ENCODE data around the gene ZFYVE9.
"Not testable (repeated sequence)": the region's sequence is repeated elsewhere in the genome, so short reads cannot be mapped to it uniquely, and the experiment has no call there.

ZFYVE9 gene

DNA sequence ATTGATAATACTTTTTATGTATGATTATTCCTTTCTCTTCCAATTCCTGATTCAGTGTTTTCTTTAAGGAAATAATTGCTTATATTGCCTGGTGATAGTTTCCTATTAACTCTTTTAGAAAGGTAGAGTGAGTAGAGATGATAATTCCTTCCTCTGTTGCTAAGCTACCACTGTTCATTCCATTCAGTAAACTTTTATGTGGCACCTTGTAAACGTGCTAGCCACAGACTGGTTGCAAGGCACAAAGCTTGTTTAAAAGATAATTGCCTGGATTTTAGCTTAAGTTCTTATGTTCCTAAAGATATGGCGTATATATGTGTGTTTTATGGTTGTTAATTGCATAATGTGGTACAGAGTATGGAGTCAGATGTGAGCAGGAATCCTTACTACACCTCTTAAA is 3.2 kb downstream of the ZFYVE9 start:
- no peak for DNase-seq (ENCODE audit: low spot score)

DNA sequence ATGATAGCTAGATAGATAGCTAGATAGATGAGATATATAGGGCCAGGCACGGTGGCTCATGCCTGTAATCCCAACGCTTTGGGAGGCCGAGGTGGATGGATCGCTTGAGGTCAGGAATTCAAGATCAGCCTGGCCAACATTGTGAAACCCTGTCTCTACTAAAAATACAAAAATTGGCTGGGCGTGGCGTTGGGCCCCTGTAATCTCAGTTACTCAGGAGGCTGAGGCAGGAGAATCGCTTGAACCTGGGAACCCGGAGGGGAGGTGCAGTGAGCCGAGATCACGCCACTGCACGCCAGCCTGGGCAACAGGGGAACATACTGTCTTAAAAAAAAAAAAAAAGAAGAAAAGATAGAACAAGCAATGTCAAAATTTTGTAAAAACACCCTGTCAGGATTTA is 8.6 kb downstream of the ZFYVE9 start:
- DNase-seq (ENCODE audit: low spot score) = not testable (repeated sequence)

GRCh38 chr1:52150946-52151345 is 9.1 kb downstream of the ZFYVE9 start:
- no peak for DNase-seq (ENCODE audit: low spot score)

- DNase-seq (ENCODE audit: low spot score) = no peak
Measured at GRCh38 chr1:52152572-52152971, 10.7 kb downstream of the ZFYVE9 start.

DNA sequence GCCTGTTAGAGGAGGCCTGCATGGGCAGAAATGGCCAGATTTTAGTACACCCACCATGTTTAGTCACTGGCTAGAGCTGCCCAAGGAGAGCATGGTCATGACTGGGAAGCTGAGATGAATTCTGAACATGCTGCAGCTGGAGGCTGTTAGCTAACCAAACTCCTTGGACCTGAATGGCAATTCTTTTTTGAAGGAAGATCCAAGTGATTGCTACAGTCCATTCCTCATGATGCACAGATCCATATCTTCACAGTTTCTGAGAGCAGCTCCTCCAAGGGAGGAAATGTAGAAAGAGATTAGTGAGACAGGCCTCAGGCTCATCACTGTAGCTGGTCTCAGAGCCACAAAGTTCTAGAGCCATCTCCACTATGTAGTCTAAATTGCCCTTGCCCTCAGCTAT is 11.1 kb downstream of the ZFYVE9 start:
- no peak for DNase-seq (ENCODE audit: low spot score)

- no peak for DNase-seq (ENCODE audit: low spot score)
Measured at GRCh38 chr1:52153898-52154297, 12.0 kb downstream of the ZFYVE9 start.

DNA sequence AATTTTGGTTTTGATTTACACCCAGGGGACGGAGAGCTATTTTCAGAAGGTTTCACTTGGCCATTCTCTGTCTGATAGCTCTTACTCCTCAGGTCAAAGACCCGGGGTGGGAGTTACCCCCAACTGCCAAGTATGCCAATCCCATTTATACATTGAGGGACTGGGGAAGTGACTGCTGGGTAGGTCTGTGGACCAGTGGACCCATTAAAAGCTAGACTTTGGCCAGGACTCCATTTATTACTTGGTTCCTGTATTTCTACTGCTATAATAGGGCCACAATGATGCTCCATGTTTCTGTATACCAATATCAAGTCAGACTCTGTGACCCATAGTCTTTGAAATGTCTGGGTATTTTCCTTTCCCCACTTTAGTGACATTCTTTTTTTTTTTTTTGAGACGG is 14.6 kb downstream of the ZFYVE9 start:
- DNase-seq (ENCODE audit: low spot score) = no peak

- DNase-seq (ENCODE audit: low spot score) = no peak
Measured at GRCh38 chr1:52157582-52157981, 15.7 kb downstream of the ZFYVE9 start.

GRCh38 chr1:52158218-52158617 is 16.3 kb downstream of the ZFYVE9 start:
- DNase-seq (ENCODE audit: low spot score) = no peak

- no peak for DNase-seq (ENCODE audit: low spot score)
Measured at GRCh38 chr1:52159033-52159789, 17.3 kb downstream of the ZFYVE9 start.

GRCh38 chr1:52162947-52163346 is 21.1 kb downstream of the ZFYVE9 start:
- no peak for DNase-seq (ENCODE audit: low spot score)

DNA sequence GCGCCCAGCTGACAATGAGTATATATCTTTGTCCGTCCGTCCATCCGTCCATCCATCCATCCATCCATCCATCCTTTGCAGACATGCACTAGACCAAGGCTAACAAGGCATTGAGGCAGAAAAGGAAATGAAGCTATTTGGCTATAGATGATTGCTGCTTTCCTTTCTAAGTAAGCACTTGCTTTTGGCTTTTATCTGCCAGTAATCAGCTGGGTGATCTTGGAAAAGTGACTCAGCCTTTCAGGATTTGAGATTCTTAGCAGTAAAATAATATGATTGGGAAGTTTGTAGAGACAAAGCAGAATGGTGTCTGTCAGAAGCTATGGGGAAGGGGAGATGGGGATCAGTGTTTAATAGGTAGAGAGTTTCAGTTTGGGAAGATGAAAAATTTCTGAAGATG is 22.7 kb downstream of the ZFYVE9 start:
- no peak for DNase-seq (ENCODE audit: low spot score)

DNA sequence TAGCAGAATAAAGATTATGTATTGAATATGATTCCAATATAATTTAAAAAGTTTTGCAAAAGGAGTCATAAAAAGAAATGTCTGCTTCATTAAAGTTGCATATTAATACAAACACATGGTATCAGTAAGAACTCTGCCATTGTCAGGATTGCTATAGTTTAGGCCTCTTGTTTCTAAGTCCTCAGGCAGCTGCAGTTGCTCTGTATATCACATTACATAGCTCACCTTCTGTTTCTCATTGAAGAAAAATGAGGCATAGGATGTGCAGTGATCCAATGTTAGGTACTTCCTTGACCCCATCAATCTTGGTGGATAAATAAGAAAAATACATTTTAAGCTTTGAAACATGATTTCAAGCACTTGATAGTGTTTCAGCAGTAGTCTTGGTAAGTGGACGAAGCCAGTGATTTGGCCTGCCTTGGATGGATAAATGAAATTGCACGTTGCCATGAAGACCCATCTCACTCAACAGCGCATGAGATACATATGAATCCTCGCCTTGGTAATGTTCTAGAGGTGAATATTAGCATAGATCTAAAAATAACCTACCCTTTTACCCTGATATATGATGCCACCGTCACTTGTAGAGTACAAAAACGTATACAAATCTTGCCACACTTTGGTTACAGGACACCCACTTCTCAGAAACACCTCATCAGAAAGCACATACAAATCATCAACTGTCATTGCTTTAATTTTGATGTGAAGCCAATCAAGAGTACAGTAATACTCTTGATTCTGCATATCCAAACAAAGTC is 25.3 kb downstream of the ZFYVE9 start:
- no peak for DNase-seq (ENCODE audit: low spot score)

- no peak for DNase-seq (ENCODE audit: low spot score)
Measured at GRCh38 chr1:52168373-52169080, 26.6 kb downstream of the ZFYVE9 start.

- DNase-seq (ENCODE audit: low spot score) = not testable (repeated sequence)
Measured at GRCh38 chr1:52171149-52171548, 29.3 kb downstream of the ZFYVE9 start.

DNA sequence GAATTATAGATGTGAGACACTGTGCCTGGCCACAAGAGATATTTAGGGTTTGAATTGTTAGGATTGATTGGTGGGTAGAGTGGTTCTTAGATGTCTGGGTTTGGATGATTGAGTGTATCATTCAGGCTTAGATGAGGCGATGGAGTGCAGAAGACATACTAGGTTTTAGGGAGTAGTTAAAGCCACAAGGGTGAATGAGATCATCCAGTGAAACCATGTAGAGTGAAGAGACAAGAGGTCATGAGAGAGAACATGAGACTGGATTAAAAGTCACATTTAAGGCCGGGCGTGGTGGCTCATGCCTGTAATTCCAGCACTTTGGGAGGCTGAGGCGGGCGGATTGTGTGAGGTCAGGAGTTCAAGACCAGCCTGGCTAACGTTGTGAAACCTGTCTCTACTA is 37.2 kb downstream of the ZFYVE9 start:
- DNase-seq (ENCODE audit: low spot score) = no peak

DNA sequence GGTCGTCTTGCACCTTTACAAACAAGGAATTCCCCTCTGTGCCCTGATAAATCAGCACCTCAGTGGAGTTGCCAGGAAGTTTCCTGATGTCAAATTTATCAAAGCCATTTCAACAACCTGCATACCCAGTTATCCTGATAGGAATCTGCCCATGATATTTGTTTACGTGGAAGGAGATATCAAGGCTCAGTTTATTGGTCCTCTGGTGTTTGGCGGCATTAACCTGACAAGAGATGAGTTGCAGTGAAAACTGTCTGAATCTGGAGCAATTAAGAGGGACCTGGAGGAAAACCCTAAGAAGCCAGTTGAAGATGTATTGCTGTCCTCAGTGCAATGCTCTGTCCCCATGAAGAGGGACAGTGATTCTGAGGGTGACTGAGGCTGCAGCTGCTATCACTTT is 38.3 kb downstream of the ZFYVE9 start:
- DNase-seq (ENCODE audit: low spot score) = no peak

DNA sequence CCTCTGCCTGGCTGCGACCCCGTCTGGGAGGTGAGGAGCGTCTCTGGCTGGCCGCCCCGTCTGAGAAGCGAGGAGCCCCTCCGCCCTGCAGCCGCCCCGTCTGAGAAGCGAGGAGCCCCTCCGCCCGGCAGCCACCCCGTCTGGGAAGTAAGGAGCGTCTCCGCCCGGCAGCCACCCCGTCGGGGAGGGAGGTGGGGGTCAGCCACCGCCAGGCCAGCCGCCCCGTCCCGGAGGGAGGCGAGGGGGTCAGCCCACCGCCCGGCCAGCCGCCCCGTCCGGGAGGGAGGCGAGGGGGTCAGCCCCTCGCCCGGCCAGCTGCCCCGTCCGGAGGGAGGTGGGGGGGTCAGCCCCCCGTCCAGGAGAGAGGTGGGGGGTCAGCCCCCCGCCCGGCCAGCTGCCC is 39.9 kb downstream of the ZFYVE9 start:
- DNase-seq (ENCODE audit: low spot score) = not testable (repeated sequence)

GRCh38 chr1:52182328-52182727 is 40.4 kb downstream of the ZFYVE9 start:
- not testable (repeated sequence) for DNase-seq (ENCODE audit: low spot score)

DNA sequence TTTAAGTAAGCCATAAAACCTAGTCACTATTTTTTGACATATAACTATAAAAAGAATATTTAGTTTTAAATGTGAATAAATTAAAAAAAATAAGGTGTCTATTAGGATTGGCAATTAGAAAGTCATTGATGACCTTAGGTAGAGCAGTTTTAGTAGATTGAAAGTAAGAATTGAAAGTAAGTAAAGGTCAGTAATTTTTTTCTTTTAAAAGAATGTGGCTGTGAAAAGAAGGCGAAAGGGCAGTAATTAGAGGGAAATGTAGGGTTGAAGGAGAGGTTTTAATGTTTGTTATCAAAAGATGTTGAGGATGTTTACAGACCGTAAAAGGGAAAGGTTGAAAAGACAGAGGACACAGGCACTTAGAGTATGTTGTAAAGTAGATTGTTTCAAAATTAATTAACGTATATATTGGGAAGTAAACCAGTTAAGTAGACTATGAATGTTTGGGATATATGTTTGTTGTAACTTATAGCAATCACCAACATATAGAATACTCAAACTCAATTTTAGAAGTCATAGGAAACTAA is 41.0 kb downstream of the ZFYVE9 start:
- no peak for DNase-seq (ENCODE audit: low spot score)

- DNase-seq (ENCODE audit: low spot score) = no peak
Measured at GRCh38 chr1:52186449-52186848, 44.6 kb downstream of the ZFYVE9 start.

DNA sequence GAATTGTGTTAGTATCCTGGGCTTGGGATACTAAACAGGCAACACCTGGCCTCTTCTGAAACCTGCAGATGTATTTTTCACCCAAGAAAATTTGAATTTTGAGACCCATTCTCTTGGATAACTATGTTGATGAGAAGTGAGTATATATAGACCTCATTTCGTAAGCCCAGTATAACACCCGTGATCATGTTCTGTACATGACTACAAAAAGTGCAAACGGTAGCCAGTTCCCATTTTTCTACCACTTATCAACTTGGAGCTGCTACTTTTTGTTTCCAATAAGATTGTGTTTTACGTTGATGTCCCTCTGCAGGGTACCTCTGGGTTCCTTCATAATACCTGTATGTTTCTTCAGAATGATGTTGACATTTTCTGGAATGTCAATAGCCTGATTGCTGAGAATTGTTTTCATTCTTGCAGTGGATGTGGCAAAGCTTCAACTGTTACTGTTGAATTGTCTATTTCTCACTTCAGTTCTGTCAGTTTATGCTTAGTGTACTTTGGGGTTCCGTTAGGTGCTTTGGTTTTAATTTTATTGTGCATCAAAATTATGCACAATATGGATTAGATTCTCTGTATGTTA is 48.1 kb downstream of the ZFYVE9 start:
- no peak for DNase-seq (ENCODE audit: low spot score)
